GM23338 (cell line): ENCODE data around the gene ADAMTS14. TPM values are rescaled to one million over a fixed set of nuclear protein-coding genes. Genes with fewer than 3 reads are reported as not detected.

Experiments
- ATAC-seq: fragments of 200-7000 bp; cut with Tn5 transposase; 3 replicates; pipeline ENCODE4 v1.9.1; 2020
- DNase-seq: peaks from one replicate; pipeline ENCODE4 v3.0.0-alpha.2; 2015; ENCODE audit warnings: low spot score
- H2AFZ ChIP-seq: fragments of 200-600 bp; sonication (generic); 2 replicates; pipeline ENCODE4 v1.8.0; 2016; ENCODE audit warnings: antibody characterized with exemption, mild to moderate bottlenecking, moderate library complexity
- H3F3A ChIP-seq: fragments of 200-600 bp; sonication (generic); replicated peaks from 2 replicates; pipeline ENCODE4 v1.8.0; 2017; ENCODE audit warnings: antibody characterized with exemption, mixed run types, low read depth
- H3K27ac ChIP-seq: fragments of 200-600 bp; sonication (generic); 2 replicates; pipeline ENCODE4 v1.6.1; 2016; ENCODE audit warnings: low read depth
- H3K27me3 ChIP-seq: fragments of 200-600 bp; sonication (generic); 2 replicates; pipeline ENCODE4 v1.8.0; 2016; ENCODE audit warnings: mild to moderate bottlenecking, mixed run types, moderate library complexity; ENCODE audit not compliant: insufficient read depth
- H3K36me3 ChIP-seq: fragments of 200-600 bp; sonication (generic); 2 replicates; pipeline ENCODE4 v1.8.0; 2016; ENCODE audit warnings: mild to moderate bottlenecking; ENCODE audit not compliant: insufficient read depth
- H3K4me1 ChIP-seq: fragments of 200-600 bp; sonication (generic); 2 replicates; pipeline ENCODE4 v1.8.0; 2016; ENCODE audit warnings: mild to moderate bottlenecking, moderate library complexity; ENCODE audit not compliant: insufficient read depth
- H3K4me2 ChIP-seq: fragments of 200-600 bp; sonication (generic); 2 replicates; pipeline ENCODE4 v1.7.1; 2017; ENCODE audit warnings: mixed run types
- H3K4me3 ChIP-seq: fragments of 200-600 bp; sonication (generic); 2 replicates; pipeline ENCODE4 v1.6.1; 2016; ENCODE audit warnings: mixed run types
- H3K79me2 ChIP-seq: fragments of 200-600 bp; sonication (generic); replicated peaks from 2 replicates; pipeline ENCODE4 v1.8.0; 2017; ENCODE audit warnings: mild to moderate bottlenecking; ENCODE audit not compliant: insufficient read depth
- H3K9me2 ChIP-seq: fragments of 200-600 bp; sonication (generic); 2 replicates; pipeline ENCODE4 v1.8.0; 2017; ENCODE audit not compliant: insufficient read depth
- H4K20me1 ChIP-seq: fragments of 200-600 bp; sonication (generic); replicated peaks from 2 replicates; pipeline ENCODE4 v1.8.0; 2017; ENCODE audit warnings: mild to moderate bottlenecking; ENCODE audit not compliant: insufficient read depth
- H3K27ac Mint-ChIP-seq: 2 replicates; pipeline ENCODE4 v1.8.0; 2020; ENCODE audit warnings: inconsistent platforms, mild to moderate bottlenecking, moderate library complexity, mixed read lengths
- H3K27me3 Mint-ChIP-seq: 3 replicates; pipeline ENCODE4 v1.8.0; 2022; ENCODE audit warnings: low read depth, mild to moderate bottlenecking, moderate library complexity, mixed read lengths, inconsistent platforms; ENCODE audit not compliant: insufficient read depth, poor library complexity
- H3K36me3 Mint-ChIP-seq: 3 replicates; pipeline ENCODE4 v1.8.0; 2021; ENCODE audit warnings: low read depth, mild to moderate bottlenecking, inconsistent platforms, moderate library complexity, mixed read lengths
- H3K4me1 Mint-ChIP-seq: 3 replicates; pipeline ENCODE4 v1.8.0; 2020; ENCODE audit warnings: mild to moderate bottlenecking, inconsistent platforms, mixed read lengths
- H3K4me3 Mint-ChIP-seq: 3 replicates; pipeline ENCODE4 v1.8.0; 2021; ENCODE audit warnings: moderate library complexity, mild to moderate bottlenecking, inconsistent platforms, mixed read lengths
- H3K9me3 Mint-ChIP-seq: 3 replicates; pipeline ENCODE4 v1.8.0; 2020; ENCODE audit warnings: moderate library complexity, mild to moderate bottlenecking, inconsistent platforms, mixed read lengths
- CREB1 ChIP-seq: fragments of 250-450 bp; sonication (Bioruptor Pico); IDR thresholded peaks from 2 replicates; pipeline ENCODE4 v1.5.0; 2020; ENCODE audit warnings: low read depth, mild to moderate bottlenecking, moderate library complexity
- EZH2 ChIP-seq: fragments of 200-600 bp; sonication (generic); IDR thresholded peaks from one replicate; pipeline ENCODE4 v1.8.0; 2017; ENCODE audit warnings: antibody characterized with exemption, mild to moderate bottlenecking, low read depth; ENCODE audit not compliant: unreplicated experiment
- EZH2phosphoT487 ChIP-seq: fragments of 200-600 bp; sonication (generic); IDR thresholded peaks from one replicate; pipeline ENCODE4 v1.8.1; 2018; ENCODE audit warnings: antibody characterized with exemption; ENCODE audit not compliant: unreplicated experiment
- JUNB ChIP-seq: IDR thresholded peaks from one replicate; pipeline ENCODE4 v1.6.1; 2016; ENCODE audit warnings: antibody characterized with exemption; ENCODE audit not compliant: unreplicated experiment
- NANOG ChIP-seq: IDR thresholded peaks from 2 replicates; pipeline ENCODE4 v1.6.1; 2016; ENCODE audit warnings: antibody characterized with exemption, borderline replicate concordance
- POLR2AphosphoS5 ChIP-seq: IDR thresholded peaks from 2 replicates; pipeline ENCODE4 v1.6.1; 2016; ENCODE audit warnings: antibody characterized with exemption, low read depth
- REST ChIP-seq: IDR thresholded peaks from one replicate; pipeline ENCODE4 v1.6.1; 2018; ENCODE audit warnings: antibody characterized with exemption; ENCODE audit not compliant: unreplicated experiment
- STAT1 ChIP-seq: IDR thresholded peaks from one replicate; pipeline ENCODE4 v1.6.1; 2016; ENCODE audit warnings: antibody characterized with exemption; ENCODE audit not compliant: unreplicated experiment
- ZNF114 ChIP-seq: fragments of 250-450 bp; sonication (Bioruptor Pico); IDR thresholded peaks from 2 replicates; pipeline ENCODE4 v1.5.0; 2020; ENCODE audit warnings: mild to moderate bottlenecking, moderate library complexity
- ZNF331 ChIP-seq: fragments of 250-450 bp; sonication (Bioruptor Pico); IDR thresholded peaks from 2 replicates; pipeline ENCODE4 v1.5.0; 2020; ENCODE audit warnings: low read depth, mild to moderate bottlenecking, moderate library complexity
- polyA plus RNA-seq: library from polyadenylated mRNA; unstranded; fragments of >200 nt; fragmentation: Nextera tagmentation; extraction: Ambion mirVana; gene quantifications from 2 replicates; pipeline ENCODE4 v1.2.1, GENCODE V29; 2016
- total RNA-seq: library from RNA; depleted of rRNA; stranded (reverse); fragments of >200 nt; shearing (Covaris generic); gene quantifications from 2 replicates; pipeline ENCODE4 v1.2.3, GENCODE V29; 2014
- TF ChIP-seq, protein P1 (sequence below): fragments of 250-450 bp; sonication (Bioruptor Pico); IDR thresholded peaks from 2 replicates; pipeline ENCODE4 v1.5.0; 2020; ENCODE audit warnings: mild to moderate bottlenecking, moderate library complexity
- TF ChIP-seq, protein P2 (sequence below), 2 experiments: fragments of 200-600 bp in 1 of 2; sonication (generic) in 1 of 2; conservative IDR thresholded peaks; 2 replicates each; pipeline versions ENCODE4 v1.5.1 to v1.6.1; 2016 to 2017; ENCODE audit warnings: antibody characterized with exemption in 2 of 2, low read depth in 2 of 2, mild to moderate bottlenecking in 2 of 2, moderate library complexity in 1 of 2

The ADAMTS14 gene
- total and polyA plus RNA-seq, 2 experiments from 2014 or later: 1.9 to 2.1 TPM

DNA sequence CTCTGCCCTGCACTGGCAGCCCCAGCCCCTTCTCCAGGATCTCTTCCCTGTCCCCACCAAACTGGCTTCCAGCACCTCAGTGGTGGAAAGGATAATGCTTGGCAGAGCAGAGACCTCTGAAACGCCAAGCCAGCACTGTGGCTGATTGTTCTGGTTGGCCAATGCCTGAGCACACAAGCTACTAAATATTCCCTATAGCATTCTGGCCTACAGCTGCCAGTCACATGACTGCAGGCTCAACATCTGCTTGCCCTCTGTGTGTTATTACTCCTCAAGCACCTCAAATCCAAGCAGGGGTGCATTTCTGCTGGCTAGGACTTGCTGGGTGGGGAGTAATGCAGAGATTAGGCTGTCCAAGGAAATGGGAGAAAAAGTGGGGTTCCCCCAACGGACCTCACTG, 106.8 kb downstream of the ADAMTS14 start:
- Histone ChIP-seq H4K20me1 (no peaks in the 10 kb centered on the region; the same call in 1 of the 2 replicates), H3K27me3 (no peaks in the 10 kb centered on the region), H2AFZ (no peak overlapping the region), H3K9me2 (peaks cover 4% of the 10 kb centered on the region; the same call in 1 of the 2 replicates), H3K36me3 (no peaks in the 10 kb centered on the region), H3K4me3 (no peak overlapping the region), H3F3A (no peaks in the 10 kb centered on the region), H3K79me2 (no peaks in the 10 kb centered on the region), H3K4me2 (no peak overlapping the region), H3K27ac (no peak overlapping the region), H3K4me1 (no peaks in the 10 kb centered on the region)
- no peak overlapping the region for H3K27ac Mint-ChIP-seq
- H3K4me3 Mint-ChIP-seq: no peak overlapping the region
- DNase-seq: no peak
- peaks cover 5% of the 10 kb centered on the region; the same call in 2 of the 3 replicates for H3K4me1 Mint-ChIP-seq
- TF ChIP-seq NANOG: no peak
- TF ChIP-seq ZNF114 (CRISPR knock-in tag): no peak
- no peak for TF ChIP-seq POLR2AphosphoS5
- no peak for TF ChIP-seq ZNF331 (CRISPR knock-in tag)
- TF ChIP-seq STAT1: no peak
- no peak for TF ChIP-seq JUNB
- TF ChIP-seq EZH2phosphoT487: no peak
- TF ChIP-seq, protein P1, sequence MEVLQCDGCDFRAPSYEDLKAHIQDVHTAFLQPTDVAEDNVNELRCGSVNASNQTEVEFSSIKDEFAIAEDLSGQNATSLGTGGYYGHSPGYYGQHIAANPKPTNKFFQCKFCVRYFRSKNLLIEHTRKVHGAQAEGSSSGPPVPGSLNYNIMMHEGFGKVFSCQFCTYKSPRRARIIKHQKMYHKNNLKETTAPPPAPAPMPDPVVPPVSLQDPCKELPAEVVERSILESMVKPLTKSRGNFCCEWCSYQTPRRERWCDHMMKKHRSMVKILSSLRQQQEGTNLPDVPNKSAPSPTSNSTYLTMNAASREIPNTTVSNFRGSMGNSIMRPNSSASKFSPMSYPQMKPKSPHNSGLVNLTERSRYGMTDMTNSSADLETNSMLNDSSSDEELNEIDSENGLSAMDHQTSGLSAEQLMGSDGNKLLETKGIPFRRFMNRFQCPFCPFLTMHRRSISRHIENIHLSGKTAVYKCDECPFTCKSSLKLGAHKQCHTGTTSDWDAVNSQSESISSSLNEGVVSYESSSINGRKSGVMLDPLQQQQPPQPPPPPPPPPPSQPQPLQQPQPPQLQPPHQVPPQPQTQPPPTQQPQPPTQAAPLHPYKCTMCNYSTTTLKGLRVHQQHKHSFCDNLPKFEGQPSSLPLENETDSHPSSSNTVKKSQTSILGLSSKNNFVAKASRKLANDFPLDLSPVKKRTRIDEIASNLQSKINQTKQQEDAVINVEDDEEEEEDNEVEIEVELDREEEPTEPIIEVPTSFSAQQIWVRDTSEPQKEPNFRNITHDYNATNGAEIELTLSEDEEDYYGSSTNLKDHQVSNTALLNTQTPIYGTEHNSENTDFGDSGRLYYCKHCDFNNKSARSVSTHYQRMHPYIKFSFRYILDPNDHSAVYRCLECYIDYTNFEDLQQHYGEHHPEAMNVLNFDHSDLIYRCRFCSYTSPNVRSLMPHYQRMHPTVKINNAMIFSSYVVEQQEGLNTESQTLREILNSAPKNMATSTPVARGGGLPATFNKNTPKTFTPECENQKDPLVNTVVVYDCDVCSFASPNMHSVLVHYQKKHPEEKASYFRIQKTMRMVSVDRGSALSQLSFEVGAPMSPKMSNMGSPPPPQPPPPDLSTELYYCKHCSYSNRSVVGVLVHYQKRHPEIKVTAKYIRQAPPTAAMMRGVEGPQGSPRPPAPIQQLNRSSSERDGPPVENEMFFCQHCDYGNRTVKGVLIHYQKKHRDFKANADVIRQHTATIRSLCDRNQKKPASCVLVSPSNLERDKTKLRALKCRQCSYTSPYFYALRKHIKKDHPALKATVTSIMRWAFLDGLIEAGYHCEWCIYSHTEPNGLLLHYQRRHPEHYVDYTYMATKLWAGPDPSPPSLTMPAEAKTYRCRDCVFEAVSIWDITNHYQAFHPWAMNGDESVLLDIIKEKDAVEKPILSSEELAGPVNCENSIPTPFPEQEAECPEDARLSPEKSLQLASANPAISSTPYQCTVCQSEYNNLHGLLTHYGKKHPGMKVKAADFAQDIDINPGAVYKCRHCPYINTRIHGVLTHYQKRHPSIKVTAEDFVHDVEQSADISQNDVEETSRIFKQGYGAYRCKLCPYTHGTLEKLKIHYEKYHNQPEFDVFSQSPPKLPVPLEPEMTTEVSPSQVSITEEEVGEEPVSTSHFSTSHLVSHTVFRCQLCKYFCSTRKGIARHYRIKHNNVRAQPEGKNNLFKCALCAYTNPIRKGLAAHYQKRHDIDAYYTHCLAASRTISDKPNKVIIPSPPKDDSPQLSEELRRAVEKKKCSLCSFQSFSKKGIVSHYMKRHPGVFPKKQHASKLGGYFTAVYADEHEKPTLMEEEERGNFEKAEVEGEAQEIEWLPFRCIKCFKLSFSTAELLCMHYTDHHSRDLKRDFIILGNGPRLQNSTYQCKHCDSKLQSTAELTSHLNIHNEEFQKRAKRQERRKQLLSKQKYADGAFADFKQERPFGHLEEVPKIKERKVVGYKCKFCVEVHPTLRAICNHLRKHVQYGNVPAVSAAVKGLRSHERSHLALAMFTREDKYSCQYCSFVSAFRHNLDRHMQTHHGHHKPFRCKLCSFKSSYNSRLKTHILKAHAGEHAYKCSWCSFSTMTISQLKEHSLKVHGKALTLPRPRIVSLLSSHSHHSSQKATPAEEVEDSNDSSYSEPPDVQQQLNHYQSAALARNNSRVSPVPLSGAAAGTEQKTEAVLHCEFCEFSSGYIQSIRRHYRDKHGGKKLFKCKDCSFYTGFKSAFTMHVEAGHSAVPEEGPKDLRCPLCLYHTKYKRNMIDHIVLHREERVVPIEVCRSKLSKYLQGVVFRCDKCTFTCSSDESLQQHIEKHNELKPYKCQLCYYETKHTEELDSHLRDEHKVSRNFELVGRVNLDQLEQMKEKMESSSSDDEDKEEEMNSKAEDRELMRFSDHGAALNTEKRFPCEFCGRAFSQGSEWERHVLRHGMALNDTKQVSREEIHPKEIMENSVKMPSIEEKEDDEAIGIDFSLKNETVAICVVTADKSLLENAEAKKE: no peak
- TF ChIP-seq, protein P2, sequence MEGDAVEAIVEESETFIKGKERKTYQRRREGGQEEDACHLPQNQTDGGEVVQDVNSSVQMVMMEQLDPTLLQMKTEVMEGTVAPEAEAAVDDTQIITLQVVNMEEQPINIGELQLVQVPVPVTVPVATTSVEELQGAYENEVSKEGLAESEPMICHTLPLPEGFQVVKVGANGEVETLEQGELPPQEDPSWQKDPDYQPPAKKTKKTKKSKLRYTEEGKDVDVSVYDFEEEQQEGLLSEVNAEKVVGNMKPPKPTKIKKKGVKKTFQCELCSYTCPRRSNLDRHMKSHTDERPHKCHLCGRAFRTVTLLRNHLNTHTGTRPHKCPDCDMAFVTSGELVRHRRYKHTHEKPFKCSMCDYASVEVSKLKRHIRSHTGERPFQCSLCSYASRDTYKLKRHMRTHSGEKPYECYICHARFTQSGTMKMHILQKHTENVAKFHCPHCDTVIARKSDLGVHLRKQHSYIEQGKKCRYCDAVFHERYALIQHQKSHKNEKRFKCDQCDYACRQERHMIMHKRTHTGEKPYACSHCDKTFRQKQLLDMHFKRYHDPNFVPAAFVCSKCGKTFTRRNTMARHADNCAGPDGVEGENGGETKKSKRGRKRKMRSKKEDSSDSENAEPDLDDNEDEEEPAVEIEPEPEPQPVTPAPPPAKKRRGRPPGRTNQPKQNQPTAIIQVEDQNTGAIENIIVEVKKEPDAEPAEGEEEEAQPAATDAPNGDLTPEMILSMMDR (conservative IDR thresholded peaks at IDR 0.05; ENCODE audit: low read depth in 2 of 2): no peak
- no peak for TF ChIP-seq CREB1 (CRISPR knock-in tag)
- TF ChIP-seq REST: no peak
- TF ChIP-seq EZH2: no peak
- H3K36me3 Mint-ChIP-seq: no peaks in the 10 kb centered on the region
- ATAC-seq: no peak
- H3K9me3 Mint-ChIP-seq: no peaks in the 10 kb centered on the region
- H3K27me3 Mint-ChIP-seq: peaks cover 5% of the 10 kb centered on the region
